Subcutaneous adipose tissue (tissue), 4 donors: ENCODE measurements around the gene C1QTNF4. TPM values are rescaled to one million over a fixed set of nuclear protein-coding genes. Genes with fewer than 3 reads are reported as not detected.

Experiments
- CTCF ChIP-seq: fragments of 450-650 bp; IDR thresholded peaks from one replicate; pipeline ENCODE4 v1.5.1; 2016; ENCODE audit warnings: low read depth, mild to moderate bottlenecking, control low read depth, antibody characterized with exemption, moderate library complexity
- total RNA-seq, 4 donors: library from RNA; depleted of rRNA; stranded (reverse); fragments of >200 nt; gene quantifications; one replicate each; pipeline ENCODE4 v1.1.0, GENCODE V29; 2016

The C1QTNF4 gene
- total RNA-seq, 4 donors from 2014 or later: 0.82 to 2.6 (median 1.3) TPM

GRCh38 chr11:47587039-47587716 is 7.0 kb downstream of the C1QTNF4 start:
- TF ChIP-seq CTCF: no peak

- TF ChIP-seq CTCF: no peak
Measured at GRCh38 chr11:47586098-47586855, 7.9 kb downstream of the C1QTNF4 start, which contains the start of gene FAM180B. Gene FAM180B, plus strand, starts transcription at chr11:47586678. Its CDS starts 91 bp downstream, at chr11:47586769.

GRCh38 chr11:47583844-47584243 is 10.4 kb downstream of the C1QTNF4 start:
- no peak for TF ChIP-seq CTCF

GRCh38 chr11:47578524-47579494 is 15.4 kb downstream of the C1QTNF4 start, which contains the start of the genes KBTBD4 and NDUFS3:
Gene KBTBD4, minus strand, starts transcription at chr11:47578970. Its CDS starts 19 bp downstream, at chr11:47578951.
Gene NDUFS3, plus strand, starts transcription at chr11:47579074. Its CDS starts 18 bp downstream, at chr11:47579092.
- no peak for TF ChIP-seq CTCF

- TF ChIP-seq CTCF: no peak
Measured at GRCh38 chr11:47577460-47578041, 16.7 kb downstream of the C1QTNF4 start.

- TF ChIP-seq CTCF: no peak
Measured at GRCh38 chr11:47573321-47573720, 20.9 kb downstream of the C1QTNF4 start.
